Trophoblast cell (in vitro differentiated cells and primary cell): ENCODE data around the gene ADAMTS15.

Source experiments
- DNase-seq, 2 donors: peaks; one replicate each; pipeline ENCODE4 v3.0.0-alpha.2; 2016
- H2AFZ ChIP-seq: 2 replicates; pipeline ENCODE4 v1.6.1; 2013; ENCODE audit warnings: low read length, moderate library complexity, mild to moderate bottlenecking; ENCODE audit not compliant: insufficient read depth, poor library complexity
- H2AK5ac ChIP-seq: 2 replicates; pipeline ENCODE4 v1.6.1; 2013; ENCODE audit warnings: mild to moderate bottlenecking, low read length
- H2BK120ac ChIP-seq: 2 replicates; pipeline ENCODE4 v1.6.1; 2013; ENCODE audit warnings: low read length, mild to moderate bottlenecking, moderate library complexity; ENCODE audit not compliant: insufficient read depth, poor library complexity
- H2BK12ac ChIP-seq: 2 replicates; pipeline ENCODE4 v1.6.1; 2013; ENCODE audit warnings: mild to moderate bottlenecking, low read length, moderate library complexity
- H2BK5ac ChIP-seq: 2 replicates; pipeline ENCODE4 v1.6.1; 2013; ENCODE audit warnings: low read length, low read depth, moderate library complexity, mild to moderate bottlenecking; ENCODE audit not compliant: poor library complexity
- H3K14ac ChIP-seq: 2 replicates; pipeline ENCODE4 v1.6.1; 2013; ENCODE audit warnings: mild to moderate bottlenecking, low read length
- H3K18ac ChIP-seq: 2 replicates; pipeline ENCODE4 v1.6.1; 2013; ENCODE audit warnings: mild to moderate bottlenecking, low read length
- H3K23ac ChIP-seq: 2 replicates; pipeline ENCODE4 v1.6.1; 2013; ENCODE audit warnings: low read length
- H3K27ac ChIP-seq: 2 replicates; pipeline ENCODE4 v1.5.1; 2013; ENCODE audit warnings: low read depth, mild to moderate bottlenecking, inconsistent platforms, low read length, moderate library complexity
- H3K27me3 ChIP-seq: 2 replicates; pipeline ENCODE4 v1.6.1; 2013; ENCODE audit warnings: inconsistent platforms, mild to moderate bottlenecking, low read length, moderate library complexity; ENCODE audit not compliant: insufficient read depth
- H3K36me3 ChIP-seq, 2 experiments: 1 replicate in 1 of 2; 2 replicates in 1 of 2; pipeline ENCODE4 v1.6.1; 2013; ENCODE audit warnings: low read length in 2 of 2, mild to moderate bottlenecking in 2 of 2, moderate library complexity in 1 of 2; ENCODE audit not compliant: insufficient read depth in 2 of 2, control insufficient read depth in 1 of 2
- H3K4ac ChIP-seq: 2 replicates; pipeline ENCODE4 v1.6.1; 2013; ENCODE audit warnings: low read depth, mild to moderate bottlenecking, low read length, moderate library complexity
- H3K4me1 ChIP-seq, 2 experiments: 1 replicate in 1 of 2; 2 replicates in 1 of 2; pipeline ENCODE4 v1.6.1; 2013; ENCODE audit warnings: low read length in 2 of 2, mild to moderate bottlenecking in 2 of 2, moderate library complexity in 1 of 2; ENCODE audit not compliant: insufficient read depth in 2 of 2, control insufficient read depth in 1 of 2
- H3K4me2 ChIP-seq: 2 replicates; pipeline ENCODE4 v1.6.1; 2013; ENCODE audit warnings: inconsistent platforms, mild to moderate bottlenecking, low read length, moderate library complexity
- H3K4me3 ChIP-seq: 2 replicates; pipeline ENCODE4 v1.5.1; 2013; ENCODE audit warnings: mild to moderate bottlenecking, low read depth, low read length, inconsistent platforms
- H3K79me1 ChIP-seq: one replicate; pipeline ENCODE4 v1.6.1; 2013; ENCODE audit warnings: low read length
- H3K79me2 ChIP-seq: 2 replicates; pipeline ENCODE4 v1.6.1; 2013; ENCODE audit warnings: low read length, mild to moderate bottlenecking; ENCODE audit not compliant: control insufficient read depth, insufficient read depth, poor library complexity
- H3K9ac ChIP-seq: 2 replicates; pipeline ENCODE4 v1.6.1; 2013; ENCODE audit warnings: mild to moderate bottlenecking, low read length
- H3K9me3 ChIP-seq: 2 replicates; pipeline ENCODE4 v1.6.1; 2013; ENCODE audit warnings: low read depth, mild to moderate bottlenecking, control low read depth, inconsistent platforms, low read length; ENCODE audit not compliant: insufficient read depth
- H4K12ac ChIP-seq: 2 replicates; pipeline ENCODE4 v1.6.1; 2013; ENCODE audit warnings: low read depth, mild to moderate bottlenecking, low read length, moderate library complexity
- H4K8ac ChIP-seq: 2 replicates; pipeline ENCODE4 v1.6.1; 2013; ENCODE audit warnings: low read depth, mild to moderate bottlenecking, low read length, moderate library complexity
- H4K91ac ChIP-seq: one replicate; pipeline ENCODE4 v1.6.1; 2013; ENCODE audit warnings: low read depth, mild to moderate bottlenecking, low read length, moderate library complexity
- WGBS: extraction: QIAGEN DNeasy Blood & Tissue Kit; methylation state at CpG from one replicate; pipeline ENCODE4 v1.1.7; 2013; ENCODE audit warnings: missing lambda C conversion rate; ENCODE audit not compliant: insufficient read length, insufficient coverage; ENCODE audit errors: extremely low coverage; 5-methylcytosine and 5-hydroxymethylcytosine counted together

ADAMTS15 gene

GRCh38 chr11:130523166-130523565 is 74.7 kb downstream of the ADAMTS15 start:
- Histone ChIP-seq H3K23ac (no peak overlapping the region), H3K36me3 (no peaks in the 10 kb centered on the region), H3K79me1 (no peaks in the 10 kb centered on the region), H3K27me3 (no peaks in the 10 kb centered on the region), H3K4me2 (no peak overlapping the region), H4K12ac (no peak overlapping the region), H3K27ac (no peak overlapping the region), H3K14ac (no peak overlapping the region), H2BK120ac (no peak overlapping the region), H3K9ac (no peak overlapping the region), H3K4ac (no peak overlapping the region), H4K8ac (no peak overlapping the region), H3K4me1 (peaks cover 7 to 18% of the 10 kb centered on the region in 2 experiments), H3K18ac (no peak overlapping the region), H2AFZ (no peak overlapping the region), H2BK12ac (no peak overlapping the region), H3K4me3 (no peak overlapping the region), H2AK5ac (no peak overlapping the region), H2BK5ac (no peak overlapping the region), H3K79me2 (no peaks in the 10 kb centered on the region), H4K91ac (no peak overlapping the region), H3K9me3 (no peaks in the 10 kb centered on the region)
- DNase-seq = no peak
- WGBS = no CpG with 5 or more reads among the region's 2 CpGs

GRCh38 chr11:130523609-130524008 is 75.2 kb downstream of the ADAMTS15 start:
- WGBS = no CpG with 5 or more reads among the region's 10 CpGs
- peak; percentile 33 to 55 for DNase-seq

GRCh38 chr11:130524132-130524790 is 75.8 kb downstream of the ADAMTS15 start:
- H3K4me3 ChIP-seq = no peak overlapping the region
- no peak overlapping the region for H4K8ac ChIP-seq
- no peak overlapping the region for H3K4ac ChIP-seq
- no peaks in the 10 kb centered on the region for H3K79me2 ChIP-seq
- H2BK12ac ChIP-seq = no peak overlapping the region
- no peaks in the 10 kb centered on the region for H3K9me3 ChIP-seq
- H3K27ac ChIP-seq = no peak overlapping the region
- no peak overlapping the region for H2AK5ac ChIP-seq
- no peak overlapping the region for H3K4me2 ChIP-seq
- no peak overlapping the region for H4K12ac ChIP-seq
- H2BK120ac ChIP-seq = no peak overlapping the region
- no peaks in the 10 kb centered on the region for H3K79me1 ChIP-seq
- no peak overlapping the region for H3K14ac ChIP-seq
- H3K4me1 ChIP-seq = peaks cover 9 to 19% of the 10 kb centered on the region in 2 experiments
- H3K23ac ChIP-seq = no peak overlapping the region
- H2AFZ ChIP-seq = no peak overlapping the region
- 100% methylated on average over 1 of the region's 8 CpGs for WGBS
- H4K91ac ChIP-seq = no peak overlapping the region
- H3K36me3 ChIP-seq = no peaks in the 10 kb centered on the region
- no peak overlapping the region for H2BK5ac ChIP-seq
- H3K18ac ChIP-seq = no peak overlapping the region
- DNase-seq = no peak
- no peak overlapping the region for H3K9ac ChIP-seq
- H3K27me3 ChIP-seq = no peaks in the 10 kb centered on the region

More at GRCh38 chr11:130523609-130524008, 75.2 kb downstream of the ADAMTS15 start:
- Histone ChIP-seq H2BK120ac (no peak overlapping the region), H3K14ac (no peak overlapping the region), H3K27me3 (no peaks in the 10 kb centered on the region), H3K9me3 (no peaks in the 10 kb centered on the region), H4K91ac (no peak overlapping the region), H3K9ac (no peak overlapping the region), H3K4me2 (no peak overlapping the region), H2AK5ac (no peak overlapping the region), H2BK12ac (no peak overlapping the region), H3K18ac (no peak overlapping the region), H3K36me3 (no peaks in the 10 kb centered on the region), H2AFZ (no peak overlapping the region), H3K23ac (no peak overlapping the region), H3K79me1 (no peaks in the 10 kb centered on the region), H3K27ac (no peak overlapping the region), H3K79me2 (no peaks in the 10 kb centered on the region), H3K4me3 (no peak overlapping the region), H3K4ac (no peak overlapping the region), H4K8ac (no peak overlapping the region), H4K12ac (no peak overlapping the region), H2BK5ac (no peak overlapping the region), H3K4me1 (peaks cover 9 to 19% of the 10 kb centered on the region in 2 experiments)

- Histone ChIP-seq H3K9ac (no peak overlapping the region), H3K27ac (no peak overlapping the region), H3K9me3 (no peaks in the 10 kb centered on the region), H3K4me1 (peaks cover 9 to 19% of the 10 kb centered on the region in 2 experiments), H3K79me2 (no peaks in the 10 kb centered on the region), H3K18ac (no peak overlapping the region), H4K12ac (no peak overlapping the region), H3K27me3 (no peaks in the 10 kb centered on the region), H3K4ac (no peak overlapping the region), H3K4me3 (no peak overlapping the region), H2BK120ac (no peak overlapping the region), H2AFZ (no peak overlapping the region), H2BK12ac (no peak overlapping the region), H4K91ac (no peak overlapping the region), H3K4me2 (no peak overlapping the region), H2BK5ac (no peak overlapping the region), H3K23ac (no peak overlapping the region), H3K36me3 (no peaks in the 10 kb centered on the region), H2AK5ac (no peak overlapping the region), H4K8ac (no peak overlapping the region), H3K14ac (no peak overlapping the region), H3K79me1 (no peaks in the 10 kb centered on the region)
- WGBS = no CpG with 5 or more reads among the region's 6 CpGs
- no peak for DNase-seq
Measured at GRCh38 chr11:130525307-130525706, 76.9 kb downstream of the ADAMTS15 start.
